Trophoblast cell (in vitro differentiated cells and primary cell): ENCODE results near the gene GALNTL6.

Experiments used
- DNase-seq, 2 donors: peaks; one replicate each; pipeline ENCODE4 v3.0.0-alpha.2; 2016
- H2AFZ ChIP-seq: 2 replicates; pipeline ENCODE4 v1.6.1; 2013; ENCODE audit warnings: low read length, moderate library complexity, mild to moderate bottlenecking; ENCODE audit not compliant: insufficient read depth, poor library complexity
- H2AK5ac ChIP-seq: 2 replicates; pipeline ENCODE4 v1.6.1; 2013; ENCODE audit warnings: mild to moderate bottlenecking, low read length
- H2BK120ac ChIP-seq: 2 replicates; pipeline ENCODE4 v1.6.1; 2013; ENCODE audit warnings: low read length, mild to moderate bottlenecking, moderate library complexity; ENCODE audit not compliant: insufficient read depth, poor library complexity
- H2BK12ac ChIP-seq: 2 replicates; pipeline ENCODE4 v1.6.1; 2013; ENCODE audit warnings: mild to moderate bottlenecking, low read length, moderate library complexity
- H2BK5ac ChIP-seq: 2 replicates; pipeline ENCODE4 v1.6.1; 2013; ENCODE audit warnings: low read length, low read depth, moderate library complexity, mild to moderate bottlenecking; ENCODE audit not compliant: poor library complexity
- H3K14ac ChIP-seq: 2 replicates; pipeline ENCODE4 v1.6.1; 2013; ENCODE audit warnings: mild to moderate bottlenecking, low read length
- H3K18ac ChIP-seq: 2 replicates; pipeline ENCODE4 v1.6.1; 2013; ENCODE audit warnings: mild to moderate bottlenecking, low read length
- H3K23ac ChIP-seq: 2 replicates; pipeline ENCODE4 v1.6.1; 2013; ENCODE audit warnings: low read length
- H3K27ac ChIP-seq: 2 replicates; pipeline ENCODE4 v1.5.1; 2013; ENCODE audit warnings: low read depth, mild to moderate bottlenecking, inconsistent platforms, low read length, moderate library complexity
- H3K27me3 ChIP-seq: 2 replicates; pipeline ENCODE4 v1.6.1; 2013; ENCODE audit warnings: inconsistent platforms, mild to moderate bottlenecking, low read length, moderate library complexity; ENCODE audit not compliant: insufficient read depth
- H3K36me3 ChIP-seq, 2 experiments: 1 replicate in 1 of 2; 2 replicates in 1 of 2; pipeline ENCODE4 v1.6.1; 2013; ENCODE audit warnings: low read length in 2 of 2, mild to moderate bottlenecking in 2 of 2, moderate library complexity in 1 of 2; ENCODE audit not compliant: insufficient read depth in 2 of 2, control insufficient read depth in 1 of 2
- H3K4ac ChIP-seq: 2 replicates; pipeline ENCODE4 v1.6.1; 2013; ENCODE audit warnings: low read depth, mild to moderate bottlenecking, low read length, moderate library complexity
- H3K4me1 ChIP-seq, 2 experiments: 1 replicate in 1 of 2; 2 replicates in 1 of 2; pipeline ENCODE4 v1.6.1; 2013; ENCODE audit warnings: low read length in 2 of 2, mild to moderate bottlenecking in 2 of 2, moderate library complexity in 1 of 2; ENCODE audit not compliant: insufficient read depth in 2 of 2, control insufficient read depth in 1 of 2
- H3K4me2 ChIP-seq: 2 replicates; pipeline ENCODE4 v1.6.1; 2013; ENCODE audit warnings: inconsistent platforms, mild to moderate bottlenecking, low read length, moderate library complexity
- H3K4me3 ChIP-seq: 2 replicates; pipeline ENCODE4 v1.5.1; 2013; ENCODE audit warnings: mild to moderate bottlenecking, low read depth, low read length, inconsistent platforms
- H3K79me1 ChIP-seq: one replicate; pipeline ENCODE4 v1.6.1; 2013; ENCODE audit warnings: low read length
- H3K79me2 ChIP-seq: 2 replicates; pipeline ENCODE4 v1.6.1; 2013; ENCODE audit warnings: low read length, mild to moderate bottlenecking; ENCODE audit not compliant: control insufficient read depth, insufficient read depth, poor library complexity
- H3K9ac ChIP-seq: 2 replicates; pipeline ENCODE4 v1.6.1; 2013; ENCODE audit warnings: mild to moderate bottlenecking, low read length
- H3K9me3 ChIP-seq: 2 replicates; pipeline ENCODE4 v1.6.1; 2013; ENCODE audit warnings: low read depth, mild to moderate bottlenecking, control low read depth, inconsistent platforms, low read length; ENCODE audit not compliant: insufficient read depth
- H4K12ac ChIP-seq: 2 replicates; pipeline ENCODE4 v1.6.1; 2013; ENCODE audit warnings: low read depth, mild to moderate bottlenecking, low read length, moderate library complexity
- H4K8ac ChIP-seq: 2 replicates; pipeline ENCODE4 v1.6.1; 2013; ENCODE audit warnings: low read depth, mild to moderate bottlenecking, low read length, moderate library complexity
- H4K91ac ChIP-seq: one replicate; pipeline ENCODE4 v1.6.1; 2013; ENCODE audit warnings: low read depth, mild to moderate bottlenecking, low read length, moderate library complexity
- WGBS: extraction: QIAGEN DNeasy Blood & Tissue Kit; methylation state at CpG from one replicate; pipeline ENCODE4 v1.1.7; 2013; ENCODE audit warnings: missing lambda C conversion rate; ENCODE audit not compliant: insufficient read length, insufficient coverage; ENCODE audit errors: extremely low coverage; 5-methylcytosine and 5-hydroxymethylcytosine counted together

GALNTL6 gene

DNA sequence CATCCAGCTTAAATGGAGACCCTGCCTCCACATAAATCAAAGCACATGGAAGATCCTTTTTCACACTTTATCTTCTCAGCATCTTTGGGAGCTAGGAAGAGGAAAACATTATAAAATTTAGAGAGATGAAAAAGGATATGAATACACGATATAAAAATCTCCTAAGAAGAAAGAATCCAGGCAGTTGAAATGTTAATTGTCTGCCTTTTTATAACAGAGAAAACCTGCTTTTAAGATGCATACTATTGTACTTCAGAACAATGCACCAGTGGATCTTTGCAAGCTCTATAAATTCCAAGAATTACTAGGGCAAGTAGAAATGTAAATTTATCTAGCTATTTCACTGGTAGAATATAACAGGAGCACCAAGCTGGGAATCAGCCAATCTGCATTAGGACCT lies 1055.1 kb downstream of the GALNTL6 start:
- no peak overlapping the region for H2BK120ac ChIP-seq
- no peak overlapping the region for H2AFZ ChIP-seq
- no peak overlapping the region for H3K14ac ChIP-seq
- H3K9ac ChIP-seq: no peak overlapping the region
- H3K23ac ChIP-seq: no peak overlapping the region
- no peak overlapping the region for H4K8ac ChIP-seq
- no peak overlapping the region for H2BK5ac ChIP-seq
- no peak overlapping the region for H3K4ac ChIP-seq
- no peak overlapping the region for H2BK12ac ChIP-seq
- H3K4me3 ChIP-seq: no peak overlapping the region
- no peaks in the 10 kb centered on the region for H3K36me3 ChIP-seq
- no peak for DNase-seq
- no peak overlapping the region for H3K27ac ChIP-seq
- no peaks in the 10 kb centered on the region for H3K27me3 ChIP-seq
- no peaks in the 10 kb centered on the region for H3K4me1 ChIP-seq
- peaks cover under 1% of the 10 kb centered on the region for H3K9me3 ChIP-seq
- no peaks in the 10 kb centered on the region for H3K79me1 ChIP-seq
- H4K12ac ChIP-seq: no peak overlapping the region
- H4K91ac ChIP-seq: no peak overlapping the region
- no peaks in the 10 kb centered on the region for H3K79me2 ChIP-seq
- H3K4me2 ChIP-seq: no peak overlapping the region
- H2AK5ac ChIP-seq: no peak overlapping the region
- no peak overlapping the region for H3K18ac ChIP-seq
- WGBS: no CpG with 5 or more reads among the region's 1 CpG

DNA sequence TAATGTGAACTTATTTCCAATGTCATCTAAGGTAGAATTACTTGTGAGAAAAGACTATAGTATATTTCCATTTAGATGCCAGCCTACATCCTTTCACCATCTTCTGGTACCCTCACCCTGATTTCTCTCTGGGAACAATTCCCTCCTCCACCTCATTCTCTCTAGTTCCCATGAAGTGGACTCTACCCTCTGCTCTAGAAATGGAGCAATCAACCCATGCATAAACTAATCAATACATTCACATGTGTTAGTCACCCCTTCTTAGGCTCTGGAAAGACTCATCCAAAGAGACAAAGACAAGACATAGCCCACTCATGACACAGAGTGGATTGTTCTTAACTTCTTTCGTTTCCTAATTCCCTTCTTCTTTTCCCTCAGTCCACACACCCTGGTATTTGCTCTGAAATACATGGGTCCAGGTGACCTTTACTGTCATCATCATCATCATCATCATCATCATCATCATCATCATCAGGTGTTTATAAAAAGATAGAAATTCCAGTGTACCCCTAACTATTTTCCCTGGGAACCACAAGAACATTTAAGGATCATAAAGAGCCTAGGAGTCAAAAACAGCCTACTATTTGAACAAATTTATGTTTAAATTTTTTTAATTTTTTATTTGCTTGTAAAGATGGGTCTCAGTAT lies 1056.5 kb downstream of the GALNTL6 start:
- DNase-seq: no peak
- Histone ChIP-seq H3K9me3 (peaks cover under 1% of the 10 kb centered on the region), H4K12ac (no peak overlapping the region), H2AFZ (no peak overlapping the region), H3K4me3 (no peak overlapping the region), H3K18ac (no peak overlapping the region), H3K36me3 (no peaks in the 10 kb centered on the region), H4K8ac (no peak overlapping the region), H3K23ac (no peak overlapping the region), H3K14ac (no peak overlapping the region), H2BK5ac (no peak overlapping the region), H4K91ac (no peak overlapping the region), H3K27me3 (no peaks in the 10 kb centered on the region), H2AK5ac (no peak overlapping the region), H3K4me1 (no peaks in the 10 kb centered on the region), H3K27ac (no peak overlapping the region), H3K4me2 (no peak overlapping the region), H2BK120ac (no peak overlapping the region), H2BK12ac (no peak overlapping the region), H3K9ac (no peak overlapping the region), H3K79me1 (no peaks in the 10 kb centered on the region), H3K79me2 (no peaks in the 10 kb centered on the region), H3K4ac (no peak overlapping the region)
- no CpG with 5 or more reads among the region's 1 CpG for whole genome bisulfite sequencing

DNA sequence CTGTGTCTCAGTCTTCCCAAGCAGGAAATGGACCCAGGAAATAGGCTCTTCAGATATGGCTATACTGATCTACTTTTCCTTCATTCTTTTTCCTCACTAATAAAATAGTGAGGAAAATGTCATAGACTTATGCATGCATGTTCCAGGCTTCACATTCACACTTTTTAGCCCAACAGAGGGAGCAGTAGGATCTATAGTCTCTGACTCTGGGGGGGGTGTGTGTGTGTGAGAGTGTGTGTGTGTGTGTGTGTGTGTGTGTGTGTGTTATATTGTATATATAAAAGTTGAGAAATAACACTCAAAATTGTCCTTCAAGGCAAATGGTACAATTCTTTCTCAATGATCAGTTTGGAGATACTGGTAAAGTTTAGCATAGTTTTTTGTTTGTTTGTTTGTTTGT lies 1058.2 kb downstream of the GALNTL6 start:
- Histone ChIP-seq H4K12ac (no peak overlapping the region), H3K14ac (no peak overlapping the region), H3K23ac (no peak overlapping the region), H2AFZ (no peak overlapping the region), H3K4me3 (no peak overlapping the region), H3K27me3 (no peaks in the 10 kb centered on the region), H2AK5ac (no peak overlapping the region), H2BK5ac (no peak overlapping the region), H3K79me1 (no peaks in the 10 kb centered on the region), H3K4me2 (no peak overlapping the region), H2BK12ac (no peak overlapping the region), H3K4me1 (no peaks in the 10 kb centered on the region), H3K79me2 (no peaks in the 10 kb centered on the region), H3K36me3 (no peaks in the 10 kb centered on the region), H2BK120ac (no peak overlapping the region), H3K18ac (no peak overlapping the region), H4K91ac (no peak overlapping the region), H4K8ac (no peak overlapping the region), H3K9me3 (peaks cover 2% of the 10 kb centered on the region), H3K4ac (no peak overlapping the region), H3K27ac (no peak overlapping the region), H3K9ac (no peak overlapping the region)
- no peak for DNase-seq

DNA sequence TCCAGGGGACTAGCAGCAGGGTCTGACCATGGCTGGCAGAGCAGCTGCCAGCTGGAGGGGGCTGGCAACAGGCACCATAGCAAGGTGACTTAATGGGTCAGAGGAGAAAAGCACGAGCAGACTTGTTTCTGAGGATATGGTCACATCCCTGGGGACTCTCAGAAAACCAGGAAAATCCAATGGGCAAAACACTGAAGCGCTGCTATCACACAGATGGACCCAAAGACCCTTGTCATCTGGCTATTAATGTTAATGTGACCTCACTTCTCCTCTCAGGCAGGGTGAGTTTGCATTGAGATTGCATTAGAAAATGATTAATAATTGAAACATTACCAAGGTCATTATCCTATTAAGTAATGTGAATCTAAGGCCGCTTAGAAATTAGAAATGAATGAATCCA lies 1061.7 kb downstream of the GALNTL6 start:
- no peak overlapping the region for H4K8ac ChIP-seq
- H3K18ac ChIP-seq: no peak overlapping the region
- no peak for DNase-seq
- no peak overlapping the region for H4K12ac ChIP-seq
- no peak overlapping the region for H2AK5ac ChIP-seq
- no peaks in the 10 kb centered on the region for H3K27me3 ChIP-seq
- no CpG with 5 or more reads among the region's 3 CpGs for WGBS
- H3K4me1 ChIP-seq: no peaks in the 10 kb centered on the region
- no peak overlapping the region for H3K9ac ChIP-seq
- H3K36me3 ChIP-seq: no peaks in the 10 kb centered on the region
- no peak overlapping the region for H3K4ac ChIP-seq
- H3K4me3 ChIP-seq: no peak overlapping the region
- H2AFZ ChIP-seq: peak overlapping the region; percentile 17
- H2BK5ac ChIP-seq: no peak overlapping the region
- no peak overlapping the region for H4K91ac ChIP-seq
- no peak overlapping the region for H3K4me2 ChIP-seq
- H2BK120ac ChIP-seq: no peak overlapping the region
- H3K9me3 ChIP-seq: peaks cover 2% of the 10 kb centered on the region
- H3K23ac ChIP-seq: no peak overlapping the region
- no peak overlapping the region for H3K27ac ChIP-seq
- H3K79me2 ChIP-seq: no peaks in the 10 kb centered on the region
- H3K79me1 ChIP-seq: no peaks in the 10 kb centered on the region
- peak overlapping the region; percentile 70 for H2BK12ac ChIP-seq
- H3K14ac ChIP-seq: peak overlapping the region; percentile 38
